Activated naive CD8-positive, alpha-beta T cell (primary cell): ENCODE results near the gene ZNF628.
"Not testable (repeated sequence)": the region's sequence is repeated elsewhere in the genome, so short reads cannot be mapped to it uniquely, and the experiment has no call there.

Experiments
- H3K27ac Mint-ChIP-seq: one replicate; pipeline ENCODE4 v1.8.0; 2021; ENCODE audit warnings: mixed read lengths
- H3K27me3 Mint-ChIP-seq: one replicate; pipeline ENCODE4 v1.8.0; 2021; ENCODE audit warnings: mixed read lengths
- H3K36me3 Mint-ChIP-seq: one replicate; pipeline ENCODE4 v1.8.0; 2021; ENCODE audit warnings: mixed read lengths
- H3K4me1 Mint-ChIP-seq: one replicate; pipeline ENCODE4 v1.8.0; 2021; ENCODE audit warnings: low read depth, mixed read lengths
- H3K4me3 Mint-ChIP-seq: one replicate; pipeline ENCODE4 v1.8.0; 2021; ENCODE audit warnings: mild to moderate bottlenecking, mixed read lengths
- H3K9me3 Mint-ChIP-seq: one replicate; pipeline ENCODE4 v1.8.0; 2021; ENCODE audit warnings: low read depth, mixed read lengths

Gene ZNF628

DNA sequence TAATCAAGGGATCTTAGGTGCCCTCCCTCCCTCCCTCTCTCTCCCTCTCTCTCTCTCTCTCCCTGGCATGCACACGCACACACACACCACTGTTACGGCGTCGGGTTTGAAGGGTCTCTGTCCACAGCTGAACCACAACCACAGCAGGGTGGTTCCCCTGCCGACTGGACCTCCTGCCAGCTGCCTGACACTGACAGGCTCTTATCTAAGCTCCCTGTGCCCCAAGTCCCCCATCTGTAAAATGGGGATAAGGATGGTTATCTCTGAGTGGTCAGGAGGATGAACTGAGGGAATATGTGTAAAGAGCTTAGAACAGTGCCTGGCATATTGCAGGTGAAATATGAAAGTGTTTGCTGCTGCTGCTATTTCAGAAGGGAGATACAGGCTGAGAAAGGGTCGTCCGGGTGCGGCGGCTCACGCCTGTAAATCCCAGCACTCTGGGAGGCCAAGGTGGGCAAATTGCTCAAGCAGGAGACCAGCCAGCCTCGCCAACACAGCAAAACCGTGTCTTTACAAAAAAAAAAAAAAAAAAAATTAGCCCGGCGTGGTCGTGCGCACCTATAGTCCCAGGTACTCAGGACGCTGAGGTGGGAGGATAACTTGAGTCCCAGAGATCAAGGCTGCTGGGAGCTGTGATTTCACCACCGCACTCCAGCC, 32.5 kb upstream of the ZNF628 start:
- Mint-ChIP-seq H3K27ac (peak overlapping the region; percentile 68), H3K27me3 (peaks cover 38% of the 10 kb centered on the region), H3K4me1 (peaks cover 21% of the 10 kb centered on the region), H3K4me3 (peak overlapping the region; percentile 66), H3K9me3 (no peaks in the 10 kb centered on the region), H3K36me3 (peaks cover 4% of the 10 kb centered on the region)

DNA sequence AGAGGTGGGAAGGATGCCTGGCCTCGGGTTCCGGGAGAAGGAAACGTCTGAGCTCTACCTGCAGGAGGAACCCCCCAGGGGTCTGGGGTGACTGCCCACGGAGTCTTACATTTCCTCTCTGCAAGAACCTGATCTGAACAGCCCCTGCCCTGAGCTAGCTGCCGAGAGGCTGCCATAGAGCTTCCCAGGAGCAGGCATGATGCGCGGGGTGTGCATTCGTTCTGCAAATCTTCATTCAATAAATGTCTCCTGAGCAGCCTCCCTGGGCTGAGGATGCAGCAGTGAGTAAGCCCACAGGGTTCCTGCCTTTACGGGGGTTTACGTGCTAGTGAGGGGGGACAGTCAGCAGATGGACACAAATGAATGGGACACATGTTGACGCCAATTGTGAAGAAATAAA, 31.8 kb upstream of the ZNF628 start:
- Mint-ChIP-seq H3K36me3 (peaks cover 4% of the 10 kb centered on the region), H3K27me3 (peaks cover 31% of the 10 kb centered on the region)

DNA sequence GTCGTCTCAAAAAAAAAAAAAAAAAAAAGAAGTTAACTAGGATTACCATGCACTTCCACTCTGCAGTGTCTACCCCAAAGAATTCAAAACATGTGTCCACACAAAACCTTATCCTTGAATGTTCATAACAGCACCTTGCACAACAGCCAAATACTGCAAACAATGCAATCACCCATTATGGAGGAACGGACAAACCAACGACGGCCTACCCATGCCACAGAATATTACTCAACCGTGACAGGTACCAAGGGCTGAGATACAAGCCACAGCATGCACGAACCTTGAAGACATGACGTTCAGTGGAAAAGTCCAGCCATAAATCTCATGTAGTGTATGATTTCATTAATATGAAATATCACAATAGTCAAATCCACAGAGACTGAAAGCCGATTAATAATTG, 30.4 kb upstream of the ZNF628 start:
- Mint-ChIP-seq H3K36me3 (peaks cover 4% of the 10 kb centered on the region), H3K4me3 (no peak overlapping the region), H3K27me3 (peaks cover 26% of the 10 kb centered on the region), H3K27ac (no peak overlapping the region), H3K4me1 (peaks cover 12% of the 10 kb centered on the region), H3K9me3 (no peaks in the 10 kb centered on the region)

More for the DNA sequence above, 31.8 kb upstream of the ZNF628 start:
- no peaks in the 10 kb centered on the region for H3K9me3 Mint-ChIP-seq
- H3K27ac Mint-ChIP-seq: no peak overlapping the region
- no peak overlapping the region for H3K4me3 Mint-ChIP-seq
- peaks cover 19% of the 10 kb centered on the region for H3K4me1 Mint-ChIP-seq

DNA sequence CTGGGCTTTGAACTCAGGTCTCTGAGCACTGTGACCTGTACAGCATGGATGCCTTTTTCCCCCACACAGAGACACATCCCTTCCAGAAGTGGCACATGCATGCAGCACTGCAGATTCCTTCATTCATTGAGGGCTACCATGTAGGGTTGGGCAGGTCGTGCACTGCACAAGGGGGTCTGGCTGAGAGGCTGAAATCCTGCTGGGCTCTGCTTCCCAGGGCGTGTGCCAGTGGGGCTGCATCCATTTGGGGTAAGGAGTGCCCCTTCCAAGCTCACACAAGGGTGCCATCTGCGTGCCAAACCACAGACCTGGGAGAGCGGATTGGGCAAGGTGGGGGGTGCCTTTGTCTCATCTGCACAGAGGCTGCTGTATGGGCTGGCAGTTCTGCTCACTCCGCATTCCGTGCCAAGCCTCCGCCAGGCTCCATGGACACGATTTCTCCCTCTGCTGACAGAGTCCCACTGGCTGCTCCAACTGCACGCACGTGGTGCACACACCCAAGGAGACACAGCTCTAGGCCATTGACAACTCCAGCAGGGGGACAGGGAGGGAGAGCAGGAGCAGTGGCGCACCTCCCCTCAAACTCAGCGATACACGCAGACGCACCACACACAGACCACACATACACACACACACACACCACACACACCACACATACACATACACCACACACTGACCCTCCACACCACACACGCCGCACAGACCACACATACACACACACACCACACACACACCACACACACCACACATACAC, 28.8 kb upstream of the ZNF628 start:
- Mint-ChIP-seq H3K4me1 (peaks cover 4% of the 10 kb centered on the region), H3K36me3 (peaks cover 2% of the 10 kb centered on the region), H3K27me3 (peaks cover 19% of the 10 kb centered on the region), H3K27ac (no peak overlapping the region), H3K9me3 (no peaks in the 10 kb centered on the region), H3K4me3 (no peak overlapping the region)

DNA sequence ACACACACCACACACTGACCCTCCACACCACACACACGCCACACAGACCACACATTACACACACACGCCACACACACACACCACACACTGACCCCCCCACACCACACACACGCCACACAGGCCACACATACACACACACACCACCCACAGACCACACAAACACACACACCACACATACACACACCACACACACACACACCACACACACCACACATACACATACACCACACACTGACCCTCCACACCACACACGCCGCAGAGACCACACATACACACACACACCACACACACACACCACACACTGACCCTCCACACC, 28.3 kb upstream of the ZNF628 start:
- not testable (repeated sequence) for H3K27ac Mint-ChIP-seq, H3K4me3 Mint-ChIP-seq, H3K9me3 Mint-ChIP-seq, H3K4me1 Mint-ChIP-seq, H3K36me3 Mint-ChIP-seq
- peaks cover 17% of the 10 kb centered on the region for H3K27me3 Mint-ChIP-seq

DNA sequence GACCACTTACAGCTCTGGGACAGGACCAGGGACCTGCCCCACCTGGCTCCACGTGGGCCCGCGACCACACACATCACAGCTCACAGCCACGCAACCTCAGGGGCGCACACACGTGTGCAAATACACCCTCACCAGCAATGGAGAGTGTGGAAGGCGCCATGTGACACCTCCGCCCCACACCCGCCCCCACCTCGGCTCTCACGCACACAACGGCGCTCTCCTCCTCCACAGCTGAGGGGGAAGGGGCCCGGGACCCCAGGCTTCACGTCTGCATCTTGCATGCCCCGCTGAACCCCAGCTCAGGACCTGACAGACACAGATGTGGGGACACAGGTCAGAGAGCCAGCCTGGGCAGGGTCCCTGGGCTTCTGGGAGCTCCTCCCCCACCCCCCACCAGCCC, 26.9 kb upstream of the ZNF628 start:
- H3K27ac Mint-ChIP-seq: no peak overlapping the region
- H3K27me3 Mint-ChIP-seq: peaks cover 11% of the 10 kb centered on the region
- no peak overlapping the region for H3K4me3 Mint-ChIP-seq
- H3K36me3 Mint-ChIP-seq: peaks cover 5% of the 10 kb centered on the region
- H3K4me1 Mint-ChIP-seq: peaks cover 8% of the 10 kb centered on the region
- no peaks in the 10 kb centered on the region for H3K9me3 Mint-ChIP-seq

DNA sequence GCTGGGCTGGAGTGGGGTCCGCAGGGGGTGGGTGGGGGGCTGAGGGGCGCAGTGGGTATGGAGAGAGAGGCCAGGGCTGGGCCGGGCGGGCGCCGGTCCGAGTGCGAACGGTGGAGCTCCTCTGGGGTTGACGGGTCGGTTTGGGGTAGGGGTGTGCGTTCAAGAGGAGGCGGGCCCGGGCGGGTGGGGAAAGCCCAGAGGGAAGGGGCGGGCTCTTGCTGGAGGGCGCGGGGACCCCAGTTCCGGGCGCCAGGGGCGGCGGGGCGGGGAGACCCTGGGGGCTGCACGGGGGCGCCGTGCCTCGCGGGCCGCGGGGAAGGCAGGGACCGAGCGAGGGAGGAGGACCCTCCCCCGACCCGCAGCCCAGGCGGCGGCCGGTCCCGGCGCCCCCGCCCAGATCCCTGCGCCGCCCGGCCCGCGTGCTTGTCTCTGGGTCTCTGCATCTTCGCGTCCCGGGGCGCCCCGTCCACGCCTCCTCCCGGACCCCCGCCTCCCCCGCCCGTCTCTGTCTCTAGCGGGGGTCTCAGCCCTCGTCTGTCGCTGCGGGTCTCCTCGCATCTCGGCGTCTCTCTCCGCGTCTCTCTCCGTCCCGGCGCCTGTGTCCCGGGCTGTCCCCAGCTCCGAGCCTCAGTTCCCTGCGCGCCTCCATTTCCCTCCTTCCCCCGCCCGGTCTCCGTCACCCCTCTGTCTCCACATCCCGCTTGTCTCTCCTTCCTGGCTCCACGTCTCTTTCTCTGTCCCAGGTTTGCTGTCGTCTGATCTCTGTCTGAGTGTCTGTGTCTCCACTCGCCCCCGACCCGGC, 25.1 kb upstream of the ZNF628 start:
- H3K27me3 Mint-ChIP-seq: peaks cover 3% of the 10 kb centered on the region
- no peaks in the 10 kb centered on the region for H3K9me3 Mint-ChIP-seq
- H3K27ac Mint-ChIP-seq: no peak overlapping the region
- peaks cover 7% of the 10 kb centered on the region for H3K36me3 Mint-ChIP-seq
- H3K4me1 Mint-ChIP-seq: peaks cover 8% of the 10 kb centered on the region
- peak overlapping the region; percentile 78 for H3K4me3 Mint-ChIP-seq

DNA sequence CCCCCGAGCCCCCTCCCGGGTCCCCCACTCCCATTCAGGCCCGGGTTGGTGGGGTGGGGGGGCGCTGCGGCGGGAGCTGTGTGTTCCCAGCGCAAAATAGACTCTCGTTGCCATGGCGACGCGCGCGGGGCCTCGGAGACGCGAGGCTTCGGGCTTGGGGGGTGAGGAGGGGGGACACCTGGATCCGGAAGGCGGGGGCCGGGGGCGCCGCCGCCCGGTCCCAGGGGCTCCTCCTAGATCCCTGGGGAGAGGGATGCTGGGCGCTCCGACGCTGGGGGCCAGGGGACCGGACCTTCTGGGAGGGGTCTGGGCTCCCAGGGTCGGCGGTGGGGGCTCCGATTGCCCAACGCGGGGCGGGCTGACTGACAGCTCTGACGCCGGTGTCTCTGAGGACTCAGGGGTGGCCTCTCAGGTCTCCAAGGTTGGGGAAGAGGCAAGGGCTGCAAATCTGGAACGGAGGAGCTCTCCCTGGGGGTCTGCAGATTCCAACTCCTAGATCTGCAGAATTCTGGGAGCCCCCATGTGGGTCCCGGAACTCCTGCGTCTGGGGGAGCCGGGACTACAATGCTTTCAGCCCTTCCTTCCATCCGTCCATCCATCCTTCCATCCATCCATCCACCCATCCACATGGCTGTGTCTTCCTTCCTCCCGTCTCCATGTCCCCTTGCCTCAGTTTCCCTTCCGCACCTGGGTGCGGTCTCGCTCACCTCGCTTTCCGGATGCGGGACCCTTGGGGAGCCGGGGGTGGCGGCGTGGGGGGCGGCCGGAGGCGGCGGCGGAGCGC, 24.3 kb upstream of the ZNF628 start:
- Mint-ChIP-seq H3K4me3 (peak overlapping the region; percentile 78), H3K9me3 (no peaks in the 10 kb centered on the region), H3K27ac (no peak overlapping the region), H3K4me1 (peaks cover 8% of the 10 kb centered on the region), H3K36me3 (peaks cover 7% of the 10 kb centered on the region), H3K27me3 (peaks cover 3% of the 10 kb centered on the region)

DNA sequence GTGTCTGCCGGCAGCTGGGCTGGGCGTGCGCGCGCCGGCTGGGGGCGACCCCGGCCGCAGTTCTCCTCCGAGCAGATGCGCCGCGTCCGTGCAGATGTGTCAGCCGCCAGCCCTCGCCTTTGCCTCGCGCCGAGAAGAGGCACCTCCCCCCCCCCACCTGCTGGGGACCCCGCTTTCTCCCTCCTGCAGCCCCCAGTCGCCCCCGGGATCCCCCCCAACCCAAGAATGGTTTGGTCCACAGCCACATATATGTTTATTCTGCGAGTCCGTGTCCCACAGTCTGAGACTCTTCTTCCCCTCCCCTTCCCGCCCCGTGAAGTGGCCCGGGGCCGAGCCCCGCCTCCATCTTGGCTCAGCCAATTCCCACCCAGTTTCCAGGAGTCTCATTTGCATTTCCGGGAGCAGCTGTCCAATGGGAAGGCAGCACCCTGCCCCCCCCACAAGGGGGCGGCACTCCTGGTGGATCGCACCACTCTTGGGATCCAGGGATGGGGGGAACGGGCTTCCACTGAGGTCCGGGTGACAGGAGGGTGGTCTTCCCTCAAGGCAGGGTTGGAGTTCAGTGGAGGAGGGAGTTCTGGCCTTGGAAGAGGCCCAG, 23.6 kb upstream of the ZNF628 start:
- H3K9me3 Mint-ChIP-seq: no peaks in the 10 kb centered on the region
- H3K4me1 Mint-ChIP-seq: peaks cover 8% of the 10 kb centered on the region
- H3K27ac Mint-ChIP-seq: no peak overlapping the region
- peaks cover 7% of the 10 kb centered on the region for H3K36me3 Mint-ChIP-seq
- peak overlapping the region; percentile 60 for H3K4me3 Mint-ChIP-seq
- peaks cover 3% of the 10 kb centered on the region for H3K27me3 Mint-ChIP-seq

DNA sequence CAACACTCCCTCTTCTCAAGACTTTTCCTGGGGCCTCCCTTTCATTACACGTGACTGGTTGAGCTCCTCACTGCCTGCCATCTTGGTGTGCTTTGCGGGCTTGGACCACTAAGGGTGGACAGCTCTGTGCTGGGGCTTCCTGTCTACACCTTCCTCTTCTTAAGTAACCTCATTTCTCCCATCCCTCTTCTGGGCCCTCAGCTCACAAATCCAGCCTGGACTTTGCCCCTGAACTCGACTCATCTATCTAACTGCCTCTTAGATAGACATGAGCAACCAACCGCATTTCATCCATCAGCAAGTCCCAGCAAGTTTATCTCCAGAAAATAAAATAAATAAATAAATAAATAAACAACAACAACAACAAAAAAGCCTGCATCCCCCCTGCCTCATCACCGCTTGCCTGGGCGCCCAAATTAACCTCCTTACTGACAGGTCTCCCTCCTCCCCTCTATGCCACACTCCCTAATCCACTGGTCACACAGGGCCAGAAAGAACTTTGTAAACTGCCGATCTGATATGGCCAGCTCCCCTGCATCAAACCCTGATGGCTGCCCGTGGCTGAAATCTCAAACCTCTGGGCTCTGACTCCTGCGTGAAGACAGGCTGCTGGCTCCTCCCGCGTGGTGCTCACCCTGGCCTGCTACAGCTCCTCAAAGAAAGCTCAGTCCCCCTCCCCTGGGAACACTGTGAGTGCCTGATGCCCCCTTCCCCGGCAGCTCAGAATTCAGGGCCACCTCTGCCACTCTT, 22.7 kb upstream of the ZNF628 start:
- H3K9me3 Mint-ChIP-seq: no peaks in the 10 kb centered on the region
- peaks cover 7% of the 10 kb centered on the region for H3K36me3 Mint-ChIP-seq
- H3K27ac Mint-ChIP-seq: no peak overlapping the region
- peaks cover 3% of the 10 kb centered on the region for H3K27me3 Mint-ChIP-seq
- H3K4me3 Mint-ChIP-seq: peak overlapping the region; percentile 60
- H3K4me1 Mint-ChIP-seq: peaks cover 8% of the 10 kb centered on the region

DNA sequence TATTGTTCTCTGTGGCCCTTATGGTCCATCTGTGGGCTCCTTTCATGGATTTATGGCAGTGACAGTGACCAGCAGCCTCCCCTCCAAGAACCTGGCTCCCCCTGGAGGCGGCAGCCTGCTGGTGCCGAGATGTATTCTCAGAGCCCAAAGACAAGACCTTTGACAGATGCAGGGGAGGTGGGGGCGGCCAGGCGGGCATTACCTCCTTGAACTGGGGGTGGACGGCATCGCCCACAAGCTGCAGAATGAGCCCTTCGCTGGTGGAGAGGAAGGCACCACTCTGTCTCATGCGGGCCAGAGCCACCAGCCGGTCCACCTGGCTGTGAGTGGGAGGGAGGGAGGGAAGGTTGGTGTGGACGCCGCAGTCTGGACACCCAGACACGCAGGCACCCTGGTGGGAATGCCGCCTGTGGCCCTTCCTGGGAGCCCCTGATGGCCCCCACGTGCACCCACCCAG, 21.6 kb upstream of the ZNF628 start:
- no peak overlapping the region for H3K4me3 Mint-ChIP-seq
- no peak overlapping the region for H3K27ac Mint-ChIP-seq
- H3K27me3 Mint-ChIP-seq: peaks cover 3% of the 10 kb centered on the region
- no peaks in the 10 kb centered on the region for H3K9me3 Mint-ChIP-seq
- H3K36me3 Mint-ChIP-seq: peaks cover 7% of the 10 kb centered on the region
- H3K4me1 Mint-ChIP-seq: peaks cover 10% of the 10 kb centered on the region

DNA sequence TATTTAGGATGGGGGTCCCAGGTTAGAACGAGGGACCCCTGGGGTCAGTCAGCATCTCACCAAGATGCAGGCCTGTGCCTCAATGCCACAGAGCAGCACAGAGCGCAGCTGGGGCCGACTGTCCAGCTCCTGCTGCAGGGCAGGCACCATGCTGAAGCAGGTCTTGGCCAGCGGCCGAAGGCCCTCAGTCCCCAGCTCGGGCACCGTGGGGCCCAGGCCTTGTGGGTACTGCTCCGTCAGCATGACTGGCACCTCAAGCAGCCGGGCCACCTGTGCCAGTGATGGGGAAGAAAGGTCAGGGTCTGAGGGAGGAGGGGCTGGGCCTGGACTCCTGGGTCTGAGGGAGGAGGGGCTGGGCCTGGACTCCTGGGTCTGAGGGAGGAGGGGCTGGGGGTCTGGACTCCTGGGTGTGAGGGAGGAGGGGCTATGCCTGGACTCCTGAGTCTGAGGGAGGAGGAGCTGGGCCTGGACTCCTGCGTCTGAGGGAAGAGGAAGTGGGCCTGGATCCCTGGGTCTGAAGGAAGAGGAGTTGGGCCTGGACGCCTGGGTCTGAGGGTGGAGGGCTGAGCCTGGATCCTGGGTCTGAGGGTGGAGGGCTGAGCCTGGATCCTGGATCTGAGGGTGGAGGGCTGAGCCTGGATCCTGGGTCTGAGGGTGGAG, 20.7 kb upstream of the ZNF628 start:
- Mint-ChIP-seq H3K36me3 (peaks cover 7% of the 10 kb centered on the region), H3K4me3 (no peak overlapping the region)

DNA sequence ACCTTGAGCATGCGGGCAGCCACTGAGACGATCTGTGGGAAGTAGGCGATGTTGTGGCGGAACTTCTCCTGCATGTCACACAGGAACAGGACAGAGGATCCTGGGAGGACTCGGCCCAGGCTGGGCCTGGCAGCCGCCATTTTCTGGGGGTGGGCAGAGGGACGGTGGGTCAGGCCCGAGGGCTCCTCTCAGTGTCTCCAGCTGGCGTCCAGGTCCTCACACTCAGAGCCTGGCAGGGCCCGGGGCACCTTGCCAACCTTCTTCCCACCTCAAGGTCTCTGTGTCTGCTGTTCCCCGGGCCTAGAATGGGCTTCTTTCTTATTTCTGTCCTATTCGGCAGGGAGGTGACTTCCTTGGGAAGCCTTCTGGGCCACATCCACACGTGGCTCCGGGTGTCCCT, 20.1 kb upstream of the ZNF628 start:
- H3K27ac Mint-ChIP-seq: no peak overlapping the region
- no peak overlapping the region for H3K4me3 Mint-ChIP-seq
- no peaks in the 10 kb centered on the region for H3K9me3 Mint-ChIP-seq
- peaks cover 3% of the 10 kb centered on the region for H3K27me3 Mint-ChIP-seq
- H3K4me1 Mint-ChIP-seq: peaks cover 22% of the 10 kb centered on the region
- H3K36me3 Mint-ChIP-seq: peaks cover 7% of the 10 kb centered on the region

More for the DNA sequence above, 20.7 kb upstream of the ZNF628 start:
- H3K9me3 Mint-ChIP-seq: no peaks in the 10 kb centered on the region
- H3K27ac Mint-ChIP-seq: no peak overlapping the region
- H3K4me1 Mint-ChIP-seq: peaks cover 18% of the 10 kb centered on the region
- H3K27me3 Mint-ChIP-seq: peaks cover 3% of the 10 kb centered on the region
